Muscle layer of colon (tissue), 2 donors: Measurements from ENCODE around the gene TOMT.
A peak's percentile ranks its signal among the peaks of the same experiment; 100 is the strongest.

Experiments used
- H3K27ac ChIP-seq: one replicate; pipeline ENCODE4 v1.7.0; 2013; ENCODE audit warnings: low read depth, mild to moderate bottlenecking, low read length, moderate library complexity
- H3K27me3 ChIP-seq, 2 donors: one replicate each; pipeline ENCODE4 v1.7.0; 2013; ENCODE audit warnings: low read length in 2 of 2, mild to moderate bottlenecking in 2 of 2; ENCODE audit not compliant: insufficient read depth in 2 of 2, control insufficient read depth in 1 of 2
- H3K36me3 ChIP-seq: one replicate; pipeline ENCODE4 v1.7.0; 2013; ENCODE audit warnings: mild to moderate bottlenecking, low read length; ENCODE audit not compliant: insufficient read depth
- H3K4me1 ChIP-seq: one replicate; pipeline ENCODE4 v1.7.0; 2013; ENCODE audit warnings: mild to moderate bottlenecking, low read length; ENCODE audit not compliant: insufficient read depth
- H3K4me3 ChIP-seq, 2 donors: one replicate each; pipeline ENCODE4 v1.7.0; 2013; ENCODE audit warnings: low read length in 2 of 2, low read depth in 1 of 2, mild to moderate bottlenecking in 1 of 2, moderate library complexity in 1 of 2
- H3K9ac ChIP-seq: one replicate; pipeline ENCODE4 v1.7.0; 2013; ENCODE audit warnings: low read length
- H3K9me3 ChIP-seq: one replicate; pipeline ENCODE4 v1.7.0; 2013; ENCODE audit warnings: mild to moderate bottlenecking, low read length
- donor health status: abdominal sarcoma.
- donor health status: Adenocarcinoma of cecum.

Gene TOMT, protein sequence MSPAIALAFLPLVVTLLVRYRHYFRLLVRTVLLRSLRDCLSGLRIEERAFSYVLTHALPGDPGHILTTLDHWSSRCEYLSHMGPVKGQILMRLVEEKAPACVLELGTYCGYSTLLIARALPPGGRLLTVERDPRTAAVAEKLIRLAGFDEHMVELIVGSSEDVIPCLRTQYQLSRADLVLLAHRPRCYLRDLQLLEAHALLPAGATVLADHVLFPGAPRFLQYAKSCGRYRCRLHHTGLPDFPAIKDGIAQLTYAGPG

DNA sequence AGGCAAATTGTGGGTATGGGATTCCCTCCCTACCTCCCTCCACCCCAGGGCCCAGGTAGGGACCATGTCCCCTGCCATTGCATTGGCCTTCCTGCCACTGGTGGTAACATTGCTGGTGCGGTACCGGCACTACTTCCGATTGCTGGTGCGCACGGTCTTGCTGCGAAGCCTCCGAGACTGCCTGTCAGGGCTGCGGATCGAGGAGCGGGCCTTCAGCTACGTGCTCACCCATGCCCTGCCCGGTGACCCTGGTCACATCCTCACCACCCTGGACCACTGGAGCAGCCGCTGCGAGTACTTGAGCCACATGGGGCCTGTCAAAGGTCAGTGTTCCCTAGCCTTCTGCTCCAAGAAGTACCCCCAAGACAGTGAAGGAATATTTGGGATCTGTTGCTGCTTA lies at the start of gene TOMT:
Gene TOMT, plus strand, starts transcription at position 37 of the 400 bp plus-strand sequence. Its CDS starts 28 bp downstream, at position 65.
- no peaks in the 10 kb centered on the region for H3K27me3 ChIP-seq
- H3K4me3 ChIP-seq: no peak within 1 kb of the TSS
- H3K4me1 ChIP-seq: peaks cover 22% of the 10 kb centered on the region
- no peak within 1 kb of the TSS for H3K27ac ChIP-seq
- no peaks in the 10 kb centered on the region for H3K9me3 ChIP-seq
- H3K9ac ChIP-seq: no peak within 1 kb of the TSS
- peaks cover 25% of the 10 kb centered on the region for H3K36me3 ChIP-seq

GRCh38 chr11:72058416-72059034 lies 47.2 kb upstream of the TOMT start:
- H3K9ac ChIP-seq: no peak overlapping the region
- no peaks in the 10 kb centered on the region for H3K27me3 ChIP-seq
- H3K9me3 ChIP-seq: no peaks in the 10 kb centered on the region
- peak overlapping the region; percentile 7 for H3K27ac ChIP-seq
- no peak overlapping the region for H3K4me3 ChIP-seq
- no peaks in the 10 kb centered on the region for H3K4me1 ChIP-seq
- H3K36me3 ChIP-seq: no peaks in the 10 kb centered on the region

DNA sequence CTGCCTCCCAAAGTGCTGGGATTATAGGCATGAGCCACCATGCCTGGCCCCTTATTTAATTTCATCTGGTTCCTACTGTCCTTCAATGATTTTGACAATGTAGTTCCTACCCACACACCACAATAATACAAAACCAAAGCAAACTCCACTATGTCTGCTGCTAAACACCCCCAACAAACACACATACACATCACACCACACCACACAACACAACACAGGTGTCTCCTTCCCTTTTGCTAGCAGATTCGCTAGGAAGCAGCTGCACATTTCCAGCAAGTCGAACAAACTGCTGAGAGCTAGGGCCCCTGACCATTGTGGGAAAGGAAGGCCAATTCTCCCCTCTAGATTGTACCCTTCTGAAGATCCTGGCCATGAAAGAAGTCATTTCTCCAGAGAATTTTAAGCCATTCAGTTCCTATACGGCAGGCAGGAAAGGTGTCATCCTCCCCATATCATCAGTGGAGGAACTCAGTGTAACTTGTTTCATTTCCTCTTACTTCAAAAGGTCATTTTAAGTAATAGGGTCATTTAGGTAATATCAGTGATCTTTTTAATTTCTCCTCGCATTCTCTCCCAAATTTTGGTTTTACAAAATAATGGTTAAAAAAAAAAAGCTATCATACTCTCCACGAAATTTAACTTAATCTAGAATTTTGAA lies 43.9 kb upstream of the TOMT start:
- Histone ChIP-seq H3K4me3 (no peak overlapping the region), H3K9ac (no peak overlapping the region), H3K27me3 (no peaks in the 10 kb centered on the region), H3K9me3 (no peaks in the 10 kb centered on the region), H3K27ac (no peak overlapping the region), H3K36me3 (no peaks in the 10 kb centered on the region), H3K4me1 (peaks cover 5% of the 10 kb centered on the region)

- no peaks in the 10 kb centered on the region for H3K36me3 ChIP-seq
- no peaks in the 10 kb centered on the region for H3K27me3 ChIP-seq
- no peaks in the 10 kb centered on the region for H3K9me3 ChIP-seq
- peak overlapping the region; percentile 69 for H3K27ac ChIP-seq
- H3K4me1 ChIP-seq: peaks cover 42% of the 10 kb centered on the region
- H3K9ac ChIP-seq: no peak overlapping the region
- H3K4me3 ChIP-seq: no peak overlapping the region
These were observed 38.9 kb upstream of the TOMT start for GRCh38 chr11:72066855-72067254.

DNA sequence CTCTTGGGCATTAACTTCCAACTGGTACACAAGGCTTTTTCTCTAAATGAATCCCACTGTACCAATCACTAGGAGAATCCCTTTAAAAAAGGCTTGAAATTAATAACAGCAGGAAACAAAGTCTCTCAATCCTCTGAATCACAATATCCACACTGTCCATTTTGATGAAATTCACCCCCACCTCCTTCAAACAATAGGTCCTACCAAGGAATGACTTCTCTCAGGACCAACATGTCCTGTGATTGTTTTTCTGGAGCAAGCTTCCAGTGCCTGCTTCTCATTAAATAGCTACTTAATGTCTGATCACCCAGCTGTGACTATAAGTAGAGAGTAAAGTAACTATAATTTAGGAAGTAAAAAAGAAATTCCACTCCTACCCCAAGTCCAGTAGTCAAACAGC lies 38.5 kb upstream of the TOMT start:
- Histone ChIP-seq H3K4me3 (no peak overlapping the region), H3K4me1 (peaks cover 46% of the 10 kb centered on the region), H3K36me3 (no peaks in the 10 kb centered on the region), H3K27me3 (no peaks in the 10 kb centered on the region), H3K27ac (peak overlapping the region; percentile 69), H3K9ac (no peak overlapping the region), H3K9me3 (no peaks in the 10 kb centered on the region)

DNA sequence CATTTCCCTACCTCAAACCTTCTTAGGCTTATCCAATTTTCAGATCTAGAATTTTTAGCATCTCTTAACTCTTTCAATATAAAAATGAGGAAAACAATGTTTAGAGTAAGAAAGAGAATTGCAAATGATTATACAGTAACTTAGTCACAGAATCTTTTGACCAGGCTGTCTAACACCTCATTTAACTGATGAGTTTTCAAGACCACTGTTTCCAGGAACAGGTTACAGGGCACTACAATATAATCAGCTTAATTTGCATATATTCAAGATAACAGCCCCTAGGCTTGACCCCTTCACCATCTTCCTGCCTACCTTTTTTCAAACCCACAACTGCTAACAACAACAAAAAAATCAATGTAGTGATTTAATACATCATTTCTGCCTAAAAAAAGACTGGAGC lies 38.0 kb upstream of the TOMT start:
- Histone ChIP-seq H3K27me3 (no peaks in the 10 kb centered on the region), H3K36me3 (no peaks in the 10 kb centered on the region), H3K4me1 (peaks cover 49% of the 10 kb centered on the region), H3K4me3 (no peak overlapping the region), H3K27ac (no peak overlapping the region), H3K9me3 (no peaks in the 10 kb centered on the region), H3K9ac (no peak overlapping the region)

- Histone ChIP-seq H3K4me1 (peaks cover 49% of the 10 kb centered on the region), H3K4me3 (peak overlapping the region in 1 of 2 donors; percentile 14), H3K9ac (no peak overlapping the region)
These were observed 36.5 kb upstream of the TOMT start for GRCh38 chr11:72069200-72069599.

DNA sequence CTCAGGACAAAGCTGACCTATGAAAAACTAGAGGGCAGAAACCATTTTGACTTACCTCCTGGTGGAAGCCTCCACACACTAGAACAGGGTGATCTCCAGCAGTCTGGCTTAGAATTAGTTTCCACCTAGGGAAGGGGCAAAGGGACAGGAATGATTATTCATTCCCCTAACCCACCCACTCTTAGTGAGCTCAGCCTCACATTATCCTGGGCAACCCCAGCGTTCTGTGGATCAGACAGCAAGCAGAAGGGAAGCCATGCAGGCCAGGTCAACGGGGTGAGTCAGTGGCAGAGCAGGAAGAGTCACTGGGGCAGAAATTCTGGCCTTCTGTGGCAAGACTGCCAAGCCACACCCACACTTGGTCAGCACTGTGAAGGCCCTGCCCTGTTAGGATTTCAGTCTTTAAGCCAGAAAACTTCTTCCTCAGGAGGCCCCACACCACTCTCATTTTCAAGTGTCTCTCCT lies 35.9 kb upstream of the TOMT start:
- Histone ChIP-seq H3K4me3 (peak overlapping the region in 1 of 2 donors; percentile 14), H3K9ac (no peak overlapping the region), H3K4me1 (peaks cover 49% of the 10 kb centered on the region), H3K36me3 (no peaks in the 10 kb centered on the region), H3K27me3 (no peaks in the 10 kb centered on the region), H3K9me3 (no peaks in the 10 kb centered on the region), H3K27ac (peak overlapping the region; percentile 53)

More at GRCh38 chr11:72069200-72069599, 36.5 kb upstream of the TOMT start:
- H3K27ac ChIP-seq: peak overlapping the region; percentile 53
- no peaks in the 10 kb centered on the region for H3K36me3 ChIP-seq
- H3K27me3 ChIP-seq: no peaks in the 10 kb centered on the region
- no peaks in the 10 kb centered on the region for H3K9me3 ChIP-seq

GRCh38 chr11:72070491-72070890 lies 35.2 kb upstream of the TOMT start:
- Histone ChIP-seq H3K4me1 (peaks cover 49% of the 10 kb centered on the region), H3K9me3 (no peaks in the 10 kb centered on the region), H3K9ac (no peak overlapping the region), H3K36me3 (no peaks in the 10 kb centered on the region), H3K4me3 (no peak overlapping the region), H3K27me3 (no peaks in the 10 kb centered on the region), H3K27ac (no peak overlapping the region)

DNA sequence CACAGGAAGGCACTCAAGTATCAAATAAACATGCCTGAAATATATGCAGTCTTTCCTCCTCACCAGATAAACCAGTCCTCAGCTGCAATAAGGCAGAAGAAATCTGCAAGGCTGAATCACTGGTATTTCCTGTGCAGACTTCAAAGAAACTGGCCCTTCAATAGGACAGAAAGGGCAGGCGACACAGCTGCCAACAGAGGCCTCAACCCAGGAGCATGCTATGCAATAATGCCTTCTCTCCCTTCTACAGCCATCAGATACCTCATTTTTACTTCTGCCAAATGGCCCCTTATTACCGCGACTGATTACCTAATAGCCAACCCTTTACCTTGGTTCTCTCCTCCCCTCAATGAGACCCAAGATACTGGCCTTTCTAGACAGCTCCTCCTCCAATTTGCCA lies 33.4 kb upstream of the TOMT start:
- peak overlapping the region; percentile 43 for H3K27ac ChIP-seq
- no peaks in the 10 kb centered on the region for H3K9me3 ChIP-seq
- H3K36me3 ChIP-seq: no peaks in the 10 kb centered on the region
- peaks cover 39% of the 10 kb centered on the region for H3K4me1 ChIP-seq
- no peak overlapping the region for H3K4me3 ChIP-seq
- no peak overlapping the region for H3K9ac ChIP-seq
- no peaks in the 10 kb centered on the region for H3K27me3 ChIP-seq

DNA sequence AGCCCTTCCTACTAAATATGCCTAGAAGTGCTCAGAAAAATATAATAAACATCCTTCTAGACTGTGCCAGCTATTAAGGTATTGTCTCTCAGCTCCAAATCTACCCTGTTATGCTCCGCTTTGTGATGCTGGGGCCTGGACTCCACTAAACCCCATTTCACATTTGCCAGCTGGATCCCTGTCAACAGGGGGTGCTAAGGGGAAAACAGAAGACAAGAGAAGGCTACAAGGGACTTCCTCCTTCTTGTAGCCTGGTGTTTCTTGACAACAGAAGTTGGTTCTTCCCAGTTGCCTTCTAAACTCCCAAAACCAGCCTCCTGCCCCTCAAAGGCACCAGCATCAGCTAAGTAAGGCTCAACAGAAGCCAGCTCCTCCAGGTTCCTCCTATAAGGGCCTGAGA lies 30.6 kb upstream of the TOMT start:
- Histone ChIP-seq H3K36me3 (no peaks in the 10 kb centered on the region), H3K27ac (no peak overlapping the region), H3K4me3 (no peak overlapping the region), H3K27me3 (no peaks in the 10 kb centered on the region), H3K9ac (no peak overlapping the region), H3K4me1 (peaks cover 27% of the 10 kb centered on the region), H3K9me3 (no peaks in the 10 kb centered on the region)
